ENCODE data around the gene GNB1.

GRCh38 chr1:1788136-1788535 lies 102.8 kb downstream of the GNB1 start:
- no peak for TF ChIP-seq CTCF (IDR thresholded peaks at IDR 0.05; ENCODE audit: low read depth, low read length, poor library complexity, severe bottlenecking)
- no peak for TF ChIP-seq EZH2phosphoT487 (IDR thresholded peaks at IDR 0.05; ENCODE audit: borderline replicate concordance, low read length)

Data from DOHH2 (cell line).